HEK293 (cell line): Measurements from ENCODE around the gene LIN9.

Experiments used
- CTCF ChIA-PET: fragments of 350-600 bp; formaldehyde crosslinking; extraction: SDS; loops from one replicate; lab custom pipeline; 2021; ENCODE audit warnings: antibody characterized with exemption; lab: Yijun Ruan, JAX
- POLR2A ChIA-PET: fragments of 300-600 bp; formaldehyde crosslinking; extraction: SDS; loops from one replicate; lab custom pipeline; 2020; ENCODE audit warnings: antibody characterized with exemption, inconsistent platforms; lab: Yijun Ruan, JAX
- H3K27ac ChIP-seq: fragments of 200-500 bp; sonication (Bioruptor generic); 2 replicates; pipeline ENCODE4 v1.5.1; 2014; ENCODE audit warnings: low read depth, low read length, control low read depth, inconsistent platforms; ENCODE audit errors: extremely low read depth
- H3K36me3 ChIP-seq, 2 experiments: fragments of 200-500 bp in 1 of 2; sonication (Bioruptor generic) in 1 of 2; 1 replicate in 1 of 2; 2 replicates in 1 of 2; pipeline ENCODE4 v1.5.1; 2014 to 2017; ENCODE audit warnings: inconsistent platforms in 2 of 2, low read length in 2 of 2; ENCODE audit not compliant: control insufficient read depth in 2 of 2, insufficient read depth in 1 of 2
- H3K4me1 ChIP-seq: fragments of 200-500 bp; sonication (Bioruptor generic); 2 replicates; pipeline ENCODE4 v1.5.1; 2014; ENCODE audit warnings: mild to moderate bottlenecking, low read length, inconsistent platforms; ENCODE audit not compliant: control insufficient read depth, insufficient read depth
- H3K4me3 ChIP-seq: 2 replicates; pipeline ENCODE4 v1.5.1; 2011; ENCODE audit warnings: low read depth, mild to moderate bottlenecking, control low read depth, low read length, moderate library complexity
- H3K9me3 ChIP-seq: fragments of 200-500 bp; sonication (Bioruptor generic); 2 replicates; pipeline ENCODE4 v1.5.1; 2014; ENCODE audit warnings: low read depth, low read length, inconsistent platforms; ENCODE audit not compliant: control insufficient read depth, insufficient read depth
- CTCF ChIP-seq: fragments of 450-650 bp; formaldehyde crosslinking; IDR thresholded peaks from 2 replicates; pipeline ENCODE4 v1.5.1; 2016; ENCODE audit warnings: missing biosample characterization, missing genetic modification characterization
- GLI4 ChIP-seq: fragments of 450-650 bp; formaldehyde crosslinking; IDR thresholded peaks from 2 replicates; pipeline ENCODE4 v1.5.1; 2016; ENCODE audit warnings: missing biosample characterization, missing genetic modification characterization
- OSR2 ChIP-seq: fragments of 450-650 bp; formaldehyde crosslinking; IDR thresholded peaks from 2 replicates; pipeline ENCODE4 v1.5.1; 2016; ENCODE audit warnings: missing biosample characterization, missing genetic modification characterization
- TRIM28 ChIP-seq: IDR thresholded peaks from 2 replicates; pipeline ENCODE4 v1.6.1; 2011; ENCODE audit warnings: low read length, control low read depth, borderline replicate concordance
- ZBTB26 ChIP-seq: fragments of 450-650 bp; formaldehyde crosslinking; optimal IDR thresholded peaks from 2 replicates; pipeline ENCODE3; 2016; ENCODE audit warnings: missing biosample characterization, mild to moderate bottlenecking, missing genetic modification characterization
- ZNF274 ChIP-seq, 2 experiments: fragments of 200-500 bp in 1 of 2; fragments of 450-650 bp in 1 of 2; sonication (Bioruptor generic) in 1 of 2; formaldehyde crosslinking in 1 of 2; IDR thresholded peaks; 2 replicates each; pipeline versions ENCODE4 v1.5.1 to v1.6.1; 2014 to 2016; ENCODE audit warnings: borderline replicate concordance in 1 of 2, inconsistent platforms in 1 of 2, low read length in 1 of 2, missing biosample characterization in 1 of 2, missing genetic modification characterization in 1 of 2
- ZNF366 ChIP-seq: fragments of 450-650 bp; formaldehyde crosslinking; conservative IDR thresholded peaks from 2 replicates; pipeline ENCODE4 v1.5.1; 2016; ENCODE audit warnings: missing biosample characterization, missing genetic modification characterization
- ZNF37A ChIP-seq: fragments of 450-650 bp; IDR thresholded peaks from 2 replicates; pipeline ENCODE4 v1.5.1; 2018; ENCODE audit warnings: missing biosample characterization, missing genetic modification characterization
- ZNF488 ChIP-seq: fragments of 450-650 bp; formaldehyde crosslinking; IDR thresholded peaks from 2 replicates; pipeline ENCODE4 v1.5.1; 2016; ENCODE audit warnings: missing biosample characterization, missing genetic modification characterization
- ZNF624 ChIP-seq: fragments of 450-650 bp; formaldehyde crosslinking; IDR thresholded peaks from 2 replicates; pipeline ENCODE4 v1.5.1; 2017; ENCODE audit warnings: missing biosample characterization, missing genetic modification characterization
- ZNF639 ChIP-seq: fragments of 450-650 bp; formaldehyde crosslinking; IDR thresholded peaks from 2 replicates; pipeline ENCODE4 v1.5.1; 2016; ENCODE audit warnings: missing biosample characterization, missing genetic modification characterization
- ZNF776 ChIP-seq: fragments of 450-650 bp; formaldehyde crosslinking; IDR thresholded peaks from 2 replicates; pipeline ENCODE4 v1.5.0; 2017; ENCODE audit warnings: missing biosample characterization, missing genetic modification characterization, borderline replicate concordance
- ZNF843 ChIP-seq: fragments of 450-650 bp; formaldehyde crosslinking; IDR thresholded peaks from 2 replicates; pipeline ENCODE4 v1.5.1; 2016; ENCODE audit warnings: missing biosample characterization, missing genetic modification characterization
- ZSCAN4 ChIP-seq: fragments of 450-650 bp; formaldehyde crosslinking; IDR thresholded peaks from 2 replicates; pipeline ENCODE4 v1.5.1; 2017; ENCODE audit warnings: missing biosample characterization, missing genetic modification characterization
- TF ChIP-seq, protein P1 (sequence below): fragments of 450-650 bp; formaldehyde crosslinking; IDR thresholded peaks from 2 replicates; pipeline ENCODE4 v1.5.1; 2017; ENCODE audit warnings: missing biosample characterization, missing genetic modification characterization

Gene LIN9

DNA sequence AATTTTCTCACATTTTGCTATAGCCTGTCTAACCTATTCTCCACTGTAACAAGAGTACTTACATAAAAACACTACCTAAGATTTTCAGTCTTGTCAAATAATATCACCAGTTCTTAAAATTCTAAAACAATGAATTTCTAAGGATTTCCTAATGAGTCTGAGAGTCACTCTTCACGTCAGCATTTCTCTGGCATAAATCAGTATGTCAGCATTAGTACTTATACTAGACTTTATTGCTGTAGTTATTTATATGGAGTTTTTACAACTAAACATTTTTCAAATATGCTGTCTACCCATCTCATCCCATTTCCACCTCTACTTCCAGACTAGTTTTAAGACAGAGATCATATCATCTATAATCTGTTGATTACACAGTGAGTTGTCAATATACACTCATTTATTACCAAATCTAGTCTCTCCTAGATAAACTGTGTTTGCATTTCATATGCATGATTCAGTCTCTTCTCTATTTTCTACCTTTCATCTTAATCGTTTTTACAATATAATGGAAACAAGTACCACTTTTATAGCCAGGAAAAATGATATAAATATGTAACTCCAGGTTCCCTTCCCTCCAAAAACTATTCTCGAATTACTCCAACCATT lies 32.8 kb downstream of the LIN9 start (continued):
- TF ChIP-seq ZBTB26 (tag by site-specific recombination) (no peak), ZNF274 (IDR thresholded peaks at IDR 0.05; ENCODE audit: low read length) (no peak), ZNF274 (tag by site-specific recombination; IDR thresholded peaks at IDR 0.05; ENCODE audit: borderline replicate concordance) (no peak), OSR2 (tag by site-specific recombination) (peak; percentile 62; the same call in 1 of the 2 replicates), ZNF639 (tag by site-specific recombination) (no peak), TRIM28 (no peak), GLI4 (no peak), ZNF366 (tag by site-specific recombination) (no peak), ZSCAN4 (tag by site-specific recombination) (no peak), ZNF624 (tag by site-specific recombination) (no peak), ZNF488 (tag by site-specific recombination) (no peak), CTCF (tag by site-specific recombination) (no peak), ZNF843 (tag by site-specific recombination) (no peak), ZNF776 (no peak)

GRCh38 chr1:226274138-226274537 lies 34.8 kb downstream of the LIN9 start:
- H3K36me3 ChIP-seq: peaks cover 3 to 31% of the 10 kb centered on the region in 2 experiments
- no peak overlapping the region for H3K4me3 ChIP-seq
- TF ChIP-seq, protein P1, sequence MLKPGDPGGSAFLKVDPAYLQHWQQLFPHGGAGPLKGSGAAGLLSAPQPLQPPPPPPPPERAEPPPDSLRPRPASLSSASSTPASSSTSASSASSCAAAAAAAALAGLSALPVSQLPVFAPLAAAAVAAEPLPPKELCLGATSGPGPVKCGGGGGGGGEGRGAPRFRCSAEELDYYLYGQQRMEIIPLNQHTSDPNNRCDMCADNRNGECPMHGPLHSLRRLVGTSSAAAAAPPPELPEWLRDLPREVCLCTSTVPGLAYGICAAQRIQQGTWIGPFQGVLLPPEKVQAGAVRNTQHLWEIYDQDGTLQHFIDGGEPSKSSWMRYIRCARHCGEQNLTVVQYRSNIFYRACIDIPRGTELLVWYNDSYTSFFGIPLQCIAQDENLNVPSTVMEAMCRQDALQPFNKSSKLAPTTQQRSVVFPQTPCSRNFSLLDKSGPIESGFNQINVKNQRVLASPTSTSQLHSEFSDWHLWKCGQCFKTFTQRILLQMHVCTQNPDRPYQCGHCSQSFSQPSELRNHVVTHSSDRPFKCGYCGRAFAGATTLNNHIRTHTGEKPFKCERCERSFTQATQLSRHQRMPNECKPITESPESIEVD: peak; percentile 68
- TF ChIP-seq ZNF37A (tag by site-specific recombination): no peak
- TF ChIP-seq, all 188 proteins: peak for 1
- H3K4me1 ChIP-seq: 0 out of 2 replicates have a peak, but pooled peaks cover 2% of the 10 kb centered on the region
- no peaks in the 10 kb centered on the region for H3K9me3 ChIP-seq
- ChIA-PET CTCF (interaction anchor here (1.2 kb wide), 1 partner anchor 59 kb away, joined by 3 read pairs; no protein-coding TSS in a partner anchor), POLR2A (no interaction called here)
- no peak overlapping the region for H3K27ac ChIP-seq
